ENCODE results near the gene RP2.

The RP2 gene

DNA sequence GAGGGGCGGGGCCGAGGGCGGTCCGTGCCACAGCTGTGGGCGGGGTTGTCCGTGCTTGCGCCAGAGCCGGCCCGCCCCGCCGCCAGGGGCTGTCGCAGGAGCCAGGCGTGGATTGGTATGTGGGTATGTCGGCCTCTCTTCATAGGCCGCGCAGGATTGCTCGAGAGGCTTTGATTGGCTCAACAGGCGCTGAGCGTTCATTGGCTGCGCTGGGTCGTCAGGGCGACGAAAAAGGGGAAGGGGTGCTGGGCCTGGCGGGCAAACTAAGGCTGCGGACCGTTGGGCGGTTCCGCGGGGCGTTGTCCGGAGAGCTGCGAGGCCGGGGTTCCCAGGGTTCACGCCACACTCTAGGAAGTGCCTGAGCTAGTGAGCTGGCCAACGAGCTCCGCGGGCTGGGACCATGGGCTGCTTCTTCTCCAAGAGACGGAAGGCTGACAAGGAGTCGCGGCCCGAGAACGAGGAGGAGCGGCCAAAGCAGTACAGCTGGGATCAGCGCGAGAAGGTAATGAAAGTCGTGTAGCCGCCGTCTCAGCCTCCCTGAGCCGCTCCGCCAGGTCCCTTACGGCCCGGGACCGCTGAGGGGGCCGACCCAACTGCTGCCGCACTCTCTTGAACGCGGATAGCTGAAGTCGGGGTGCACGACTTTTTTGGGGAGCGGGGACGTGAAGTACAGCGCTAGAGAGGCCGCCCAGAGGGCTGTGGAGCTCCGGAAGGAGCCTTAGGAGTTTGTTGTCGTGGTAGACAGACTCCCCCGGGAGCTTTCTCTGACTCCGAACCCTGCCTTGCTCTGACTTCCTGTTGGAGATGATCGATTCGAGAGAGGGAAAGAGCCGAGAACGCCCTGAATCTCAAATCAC lies at the start of gene RP2:
RP2 (plus strand) TSS at position 343 of the 857 bp plus-strand sequence; CDS start at position 401, 58 bp downstream.
- DNase-seq = peak; percentile 39 to 46

DNA sequence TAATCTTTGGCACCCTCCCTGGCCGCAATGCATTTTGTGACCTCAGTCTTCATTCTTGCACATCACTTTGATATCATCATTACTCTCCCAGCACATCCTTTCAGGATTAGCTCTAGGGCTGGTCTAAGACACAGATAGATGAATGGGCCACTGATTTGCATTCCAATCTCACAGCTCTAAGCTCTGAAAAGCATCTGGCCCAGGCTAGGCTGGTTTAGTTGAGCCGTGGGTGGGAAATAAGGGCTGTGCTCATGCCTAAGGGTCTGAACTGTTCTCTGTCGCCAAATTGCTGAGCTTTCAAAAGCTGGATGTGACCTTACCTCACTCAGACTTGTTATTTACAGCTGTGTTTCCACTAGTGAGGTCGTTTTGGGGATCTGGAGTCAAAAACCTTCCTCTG lies 47.9 kb upstream of the RP2 start:
- no peak for DNase-seq

DNA sequence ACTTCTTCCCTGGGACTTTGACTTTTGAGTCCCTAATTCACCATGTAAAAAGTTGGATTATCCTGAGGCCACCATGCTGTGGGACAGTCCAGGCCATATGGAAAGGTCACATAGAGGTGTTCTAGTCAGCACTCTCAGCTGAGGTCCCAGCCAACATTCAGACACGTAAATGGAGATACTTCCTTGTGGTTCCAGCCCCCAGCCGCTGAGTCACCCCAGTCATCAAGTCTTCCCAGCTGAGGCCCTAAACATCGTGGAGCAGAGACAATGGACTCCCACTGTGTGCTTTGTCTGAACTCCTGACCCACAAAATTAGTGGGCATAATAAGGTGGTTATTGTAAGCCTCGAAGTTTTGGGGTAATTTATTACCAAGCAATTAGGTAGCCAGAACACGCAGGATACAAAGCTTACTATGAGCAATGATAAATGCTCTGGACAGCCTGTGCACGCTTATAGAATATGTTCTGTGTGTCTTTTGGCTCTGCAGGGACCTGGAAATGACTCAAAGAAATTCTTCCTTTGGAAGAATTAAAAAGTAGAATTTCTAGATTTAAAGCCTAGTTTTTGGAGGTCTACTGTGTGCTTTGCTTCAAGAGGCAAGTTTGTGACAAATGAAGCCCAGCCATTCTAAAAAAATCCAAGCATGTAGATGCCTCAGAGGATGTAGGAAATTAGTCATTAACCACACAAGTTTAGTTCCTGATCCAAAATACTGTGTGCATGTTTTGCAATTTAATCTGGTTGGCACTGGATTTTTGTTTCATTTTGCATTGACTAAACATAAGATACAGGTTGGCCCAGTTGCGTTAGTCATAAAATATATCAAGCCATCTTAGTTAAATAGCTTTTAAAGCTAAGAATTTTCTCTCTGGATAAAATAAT lies 44.7 kb upstream of the RP2 start:
- no peak for DNase-seq

DNA sequence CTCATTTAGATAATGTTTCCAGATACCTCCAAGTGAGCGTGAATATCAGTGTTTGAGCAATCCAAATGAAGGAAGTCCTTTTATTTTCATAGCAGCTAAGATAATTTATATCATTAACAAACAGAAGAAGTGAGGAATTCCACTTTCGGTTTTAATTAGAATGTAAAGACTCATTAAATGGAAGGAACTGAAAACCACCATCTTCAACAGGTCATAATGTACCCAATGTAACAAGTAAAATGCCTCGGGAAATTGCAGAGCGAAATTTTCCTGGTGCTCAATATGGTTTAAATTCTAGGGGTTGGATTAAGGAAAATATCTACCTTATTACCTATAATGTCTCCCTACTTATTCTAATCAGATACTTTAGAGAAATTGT lies 44.0 kb upstream of the RP2 start:
- DNase-seq = no peak

DNA sequence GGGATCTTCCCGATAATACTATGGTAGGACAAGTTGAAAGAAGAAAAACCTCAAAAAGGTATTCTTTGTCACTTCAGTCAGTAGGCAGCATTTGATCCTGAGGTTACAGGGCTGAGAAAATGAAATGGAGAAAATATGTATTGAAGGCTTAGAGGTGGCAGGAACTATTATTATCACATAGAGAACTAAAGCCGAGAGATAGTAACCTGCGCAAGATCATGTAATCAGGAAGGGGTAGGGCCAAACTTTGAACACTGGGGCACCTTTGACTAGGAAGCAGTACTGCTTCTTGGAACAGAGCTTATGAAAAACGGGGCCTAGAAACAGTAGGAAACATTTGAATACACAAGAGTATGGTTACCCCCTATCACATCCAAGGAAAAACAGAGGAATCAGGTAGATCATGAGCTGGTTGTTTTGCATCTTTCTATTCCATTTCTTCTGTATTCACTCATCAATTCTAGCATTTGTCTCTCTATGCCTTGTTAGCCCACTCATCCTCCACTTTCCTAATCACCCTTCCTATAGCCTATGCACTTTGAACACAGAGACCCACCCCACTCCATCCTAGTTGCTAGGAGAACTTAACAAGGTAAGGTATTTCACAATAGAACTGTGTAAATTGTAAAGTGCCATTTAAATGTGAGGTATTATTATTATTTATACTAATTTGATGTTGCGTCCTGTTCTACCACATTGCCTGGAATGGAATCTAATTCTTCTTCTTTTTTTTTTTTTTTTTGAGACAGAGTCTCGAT lies 43.3 kb upstream of the RP2 start:
- no peak for DNase-seq

DNA sequence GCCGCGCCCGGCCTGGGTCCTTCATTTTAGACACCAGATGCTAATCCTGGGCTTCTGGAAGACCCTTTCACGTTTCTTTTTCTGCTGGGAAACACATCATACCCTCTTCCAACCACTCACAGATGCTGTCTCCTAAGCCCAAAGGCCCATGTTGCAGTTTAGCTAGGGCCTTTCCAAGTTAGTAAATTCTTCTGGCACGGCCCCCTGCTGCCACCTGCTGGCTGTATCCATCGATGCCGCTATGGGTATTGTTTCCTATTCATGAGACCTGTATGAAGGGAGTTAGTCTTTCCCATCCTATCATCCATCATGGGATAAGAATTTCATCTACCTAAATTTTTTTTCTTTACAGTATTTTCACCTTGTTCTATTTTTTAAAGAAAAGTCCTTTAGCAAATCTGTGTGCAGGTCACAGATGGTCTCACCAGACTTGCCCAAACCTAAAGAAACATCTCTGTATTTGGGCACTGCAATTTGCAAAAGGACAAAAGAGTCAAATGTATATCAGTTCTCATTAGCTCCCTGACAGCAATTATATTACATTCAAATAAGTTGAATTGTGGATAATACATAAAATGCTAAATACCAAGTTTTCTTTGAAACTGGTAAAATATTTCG lies 40.2 kb upstream of the RP2 start:
- DNase-seq = peak; percentile 1 to 29

DNA sequence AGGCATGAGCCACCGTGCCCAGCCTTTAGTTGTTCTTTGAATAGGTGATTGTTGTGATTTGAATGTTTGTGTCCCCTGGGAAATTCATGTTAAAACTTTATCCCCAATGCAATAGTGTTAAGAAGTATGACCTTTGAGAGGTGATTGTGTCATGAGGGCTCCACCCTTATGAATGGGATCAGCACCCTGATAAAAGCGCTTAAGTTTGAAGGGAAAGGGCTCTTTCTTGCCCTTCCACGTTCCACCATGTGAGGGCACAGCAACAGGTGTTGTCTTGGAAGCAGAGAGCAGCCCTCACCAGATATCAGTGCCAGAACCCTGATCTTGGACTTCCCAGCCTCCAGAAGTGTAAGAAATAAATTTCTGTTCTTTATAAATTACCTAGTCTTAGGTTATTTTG lies 33.7 kb upstream of the RP2 start:
- DNase-seq = no peak

DNA sequence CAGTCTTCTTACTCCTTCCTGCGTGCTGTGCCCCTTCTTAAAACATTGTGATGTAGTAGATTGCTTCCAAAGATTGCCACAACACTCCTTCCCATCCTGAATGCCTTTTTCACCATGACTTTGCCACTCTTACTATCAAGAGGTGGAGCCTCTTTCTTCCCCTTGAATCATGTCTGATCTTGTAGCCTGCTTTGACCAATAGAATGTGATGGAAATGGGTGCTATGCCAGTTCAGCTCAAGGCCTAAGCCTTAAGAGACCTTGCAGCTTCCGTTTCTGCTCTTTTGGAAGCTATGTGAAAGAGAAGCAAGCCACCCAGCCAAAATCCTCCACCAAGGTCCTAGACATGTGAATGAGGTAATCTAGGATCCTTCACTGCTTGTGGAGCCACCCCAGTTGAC lies 31.6 kb upstream of the RP2 start:
- DNase-seq = no peak

DNA sequence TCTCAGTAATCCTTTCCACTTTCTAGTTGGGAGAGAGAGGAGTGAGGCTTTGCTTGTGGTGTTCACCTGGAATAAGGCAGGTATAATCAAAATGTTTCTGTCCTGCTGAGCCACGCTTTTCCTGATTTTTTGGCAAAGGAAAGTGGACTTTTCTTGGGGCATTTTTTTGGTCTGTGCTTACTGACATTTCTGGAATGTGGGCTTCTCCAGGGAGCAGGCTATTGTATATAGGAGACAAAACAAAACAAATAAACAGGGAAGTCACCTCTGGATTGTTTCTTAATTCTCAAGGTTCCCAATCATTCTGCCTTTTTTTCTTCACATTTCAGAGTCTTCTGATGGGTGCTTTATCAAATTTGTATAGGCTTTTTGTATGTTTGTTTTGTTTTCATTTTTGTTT lies 25.7 kb upstream of the RP2 start:
- no peak for DNase-seq

DNA sequence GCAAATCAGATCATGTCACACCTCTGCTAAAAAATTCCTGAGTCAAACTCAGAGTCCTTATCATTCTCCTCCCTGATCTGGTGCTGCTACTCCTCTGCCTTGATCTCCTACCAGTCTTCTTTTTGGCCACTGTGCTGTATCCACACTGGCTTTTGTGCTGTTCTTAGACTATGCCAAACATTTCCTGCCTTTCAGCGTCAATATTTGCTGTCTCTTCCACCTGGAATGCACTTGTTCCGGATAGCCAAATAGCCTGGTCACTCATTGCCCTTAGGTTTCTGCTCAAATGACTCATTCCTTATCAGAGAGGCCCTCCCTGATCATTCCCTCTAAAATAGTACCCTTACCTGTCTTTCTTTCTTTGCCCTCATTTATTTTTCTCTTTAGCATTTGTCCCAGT lies 24.4 kb upstream of the RP2 start:
- DNase-seq = no peak

DNA sequence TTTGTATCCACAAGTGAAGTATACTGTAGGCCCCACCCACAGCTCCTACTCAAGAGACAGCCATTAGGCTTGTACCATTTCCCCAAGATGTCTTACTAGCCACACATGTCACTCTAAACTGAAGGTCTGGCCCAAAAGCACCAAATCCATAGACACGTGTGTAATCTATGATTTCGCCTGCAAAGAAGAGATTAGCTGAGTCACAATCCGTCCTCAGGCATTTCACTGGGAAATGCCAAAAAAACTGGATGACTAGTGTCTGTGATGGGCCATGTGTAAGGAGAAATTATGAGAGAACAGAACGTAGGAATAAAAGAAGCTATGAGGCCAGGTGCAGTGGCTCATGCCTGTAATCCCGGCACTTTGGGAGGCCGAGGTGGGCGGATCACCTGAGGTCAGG lies 21.9 kb upstream of the RP2 start:
- no peak for DNase-seq

DNA sequence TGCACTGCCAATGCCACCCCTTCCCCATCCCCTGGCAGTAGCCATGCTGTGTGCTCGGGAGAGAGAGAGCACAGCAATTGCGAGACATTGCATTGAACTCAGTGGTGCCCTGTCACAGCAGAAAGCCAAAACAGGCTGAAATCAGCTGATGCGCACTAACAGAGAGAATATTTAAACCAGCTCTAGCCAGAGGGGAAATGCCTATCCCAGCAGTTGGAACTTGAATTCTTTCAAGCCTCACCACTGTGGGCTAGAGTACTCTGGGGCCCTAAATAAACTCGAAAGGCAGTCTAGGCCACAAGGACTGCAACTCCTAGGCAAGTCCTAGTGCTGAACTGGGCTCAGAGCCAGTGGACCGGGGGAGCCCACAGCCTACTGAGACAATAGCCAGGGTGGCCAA lies 17.7 kb upstream of the RP2 start:
- DNase-seq = no peak

DNA sequence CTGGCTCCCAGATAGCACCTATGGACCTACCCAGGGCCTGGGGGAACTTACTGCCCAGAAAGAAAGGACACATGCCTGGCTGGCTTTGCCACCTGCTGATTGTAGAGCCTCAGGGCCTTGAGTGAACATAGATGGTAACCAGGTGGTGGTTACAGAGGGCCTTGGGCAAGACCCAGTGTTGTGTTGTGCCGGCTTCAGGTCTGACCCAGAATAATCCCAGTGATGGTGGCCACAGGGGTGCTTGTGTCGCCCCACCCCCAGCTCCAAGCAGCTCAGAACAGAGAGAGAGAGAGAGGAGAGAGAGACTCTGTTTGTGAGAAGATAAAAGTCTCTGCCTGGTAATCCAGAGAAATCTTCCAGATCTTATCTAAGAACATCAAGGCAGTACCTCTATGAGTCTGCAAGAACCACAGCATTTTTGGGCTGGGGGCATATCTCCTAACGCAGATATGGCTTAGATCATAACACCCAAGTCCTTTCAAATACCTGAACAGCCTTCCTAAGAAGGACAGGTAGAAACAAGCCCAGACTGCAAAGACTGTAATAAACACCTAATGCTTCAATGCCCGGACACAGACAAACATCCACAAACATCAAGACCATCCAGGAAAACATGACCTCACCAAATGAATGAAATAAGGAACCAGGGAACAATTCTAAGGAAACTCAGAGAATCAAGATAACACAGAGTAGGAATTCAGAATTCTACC lies 16.3 kb upstream of the RP2 start:
- DNase-seq = no peak

DNA sequence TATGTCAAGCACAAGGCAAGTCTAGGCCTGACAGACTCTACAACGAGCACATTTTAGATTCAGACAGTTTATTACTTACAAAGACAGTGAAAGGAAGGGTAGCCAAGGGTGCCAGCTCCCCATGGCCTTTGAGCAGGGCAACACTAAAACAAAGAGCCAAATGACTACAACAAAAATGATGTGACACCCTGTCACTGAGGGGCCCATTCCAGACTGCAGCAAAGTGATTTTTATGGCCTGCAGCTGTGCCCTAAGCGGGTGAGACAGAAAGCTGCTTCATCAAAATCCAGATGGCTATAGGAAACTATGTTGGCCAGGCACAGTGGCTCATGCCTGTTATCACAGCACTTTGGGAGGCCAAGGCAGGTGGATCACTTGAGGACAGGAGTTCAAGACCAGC lies 13.4 kb upstream of the RP2 start:
- no peak for DNase-seq

DNA sequence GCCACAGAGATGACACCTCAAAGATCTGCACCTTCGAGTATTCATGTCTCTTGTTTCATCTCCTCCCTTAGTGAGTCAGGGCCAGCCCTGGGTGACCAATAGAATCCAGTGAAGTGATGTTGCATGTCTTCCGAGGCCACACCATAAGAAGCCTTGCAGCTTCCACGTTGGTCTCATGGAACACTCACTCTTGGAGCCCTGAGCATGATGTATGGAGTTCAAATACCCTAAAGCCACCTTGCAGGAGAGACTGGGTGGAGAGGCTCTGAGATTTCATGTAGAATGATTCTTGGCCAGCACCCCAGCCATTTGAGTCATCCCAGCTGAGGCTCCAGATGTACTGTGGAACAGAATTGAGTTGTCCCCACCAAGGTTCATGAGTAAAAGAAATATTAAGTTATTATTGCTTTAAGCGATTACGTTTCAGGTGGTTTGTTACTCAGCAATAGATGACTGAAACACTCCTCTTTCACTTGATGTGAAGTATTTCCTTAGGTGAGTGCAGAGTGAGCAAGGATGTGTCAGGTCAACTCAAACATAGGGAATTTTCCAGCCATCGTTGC lies 5.0 kb upstream of the RP2 start:
- no peak for DNase-seq

DNA sequence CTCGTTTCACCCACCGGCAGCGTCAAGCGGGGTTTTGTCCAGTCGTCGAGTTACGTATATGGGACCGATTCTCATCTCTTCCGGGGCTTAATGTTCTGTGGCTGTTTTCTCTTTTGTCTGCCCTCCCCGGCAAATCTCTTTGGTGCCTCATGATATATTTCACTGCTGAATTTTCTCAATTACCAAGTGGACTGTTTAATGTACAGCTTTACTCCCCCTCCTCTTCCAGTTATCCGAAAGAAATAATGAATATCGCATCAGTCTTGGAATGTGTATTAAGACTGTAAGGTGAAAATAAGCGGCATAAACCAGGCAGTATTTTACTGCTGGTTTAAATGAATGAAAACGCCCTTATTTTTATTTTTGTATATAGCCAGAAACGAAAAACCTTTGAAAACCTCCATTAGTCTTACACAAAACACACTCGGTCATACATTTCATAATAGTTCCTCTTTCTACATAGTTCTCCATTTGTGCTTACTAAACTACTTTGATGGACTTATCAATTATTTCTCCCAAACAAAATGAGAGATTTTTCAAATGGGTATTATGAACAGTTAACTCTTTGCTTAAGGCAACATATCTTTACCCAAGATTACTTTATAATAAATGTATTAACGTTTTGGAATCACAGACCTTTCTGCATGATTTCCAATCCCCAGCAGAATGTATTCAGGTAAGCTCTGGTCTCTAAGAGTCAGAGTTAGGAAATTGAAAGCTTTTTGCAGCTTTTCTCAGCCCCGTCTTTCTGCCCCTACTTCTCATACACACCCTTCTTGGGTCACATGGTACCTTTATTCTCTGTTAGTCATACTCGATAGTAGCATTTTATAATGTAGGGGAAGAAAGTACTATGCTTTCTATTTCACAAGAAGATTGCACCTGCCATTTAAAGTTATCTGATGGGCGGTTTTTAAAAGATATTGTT lies 979 bp downstream of the RP2 start:
- no peak for DNase-seq

DNA sequence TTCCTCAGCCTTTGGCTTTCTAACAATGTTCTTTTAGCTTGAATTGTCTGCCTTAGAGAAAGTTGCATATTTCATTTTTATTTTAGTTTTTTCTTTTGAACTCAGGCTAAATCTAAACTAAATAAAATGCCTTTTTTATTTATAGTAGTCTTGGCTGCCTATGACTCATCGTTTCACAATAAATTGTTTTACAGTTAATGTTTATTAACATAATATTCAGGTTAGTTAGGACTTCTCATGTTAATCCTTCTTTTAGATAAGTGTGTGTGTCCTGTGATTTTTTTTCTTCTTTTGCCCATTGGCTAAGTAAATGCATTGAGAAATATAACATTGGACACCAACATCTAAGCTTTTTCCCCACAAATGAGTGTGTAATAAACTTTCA lies 1.6 kb downstream of the RP2 start:
- no peak for DNase-seq

DNA sequence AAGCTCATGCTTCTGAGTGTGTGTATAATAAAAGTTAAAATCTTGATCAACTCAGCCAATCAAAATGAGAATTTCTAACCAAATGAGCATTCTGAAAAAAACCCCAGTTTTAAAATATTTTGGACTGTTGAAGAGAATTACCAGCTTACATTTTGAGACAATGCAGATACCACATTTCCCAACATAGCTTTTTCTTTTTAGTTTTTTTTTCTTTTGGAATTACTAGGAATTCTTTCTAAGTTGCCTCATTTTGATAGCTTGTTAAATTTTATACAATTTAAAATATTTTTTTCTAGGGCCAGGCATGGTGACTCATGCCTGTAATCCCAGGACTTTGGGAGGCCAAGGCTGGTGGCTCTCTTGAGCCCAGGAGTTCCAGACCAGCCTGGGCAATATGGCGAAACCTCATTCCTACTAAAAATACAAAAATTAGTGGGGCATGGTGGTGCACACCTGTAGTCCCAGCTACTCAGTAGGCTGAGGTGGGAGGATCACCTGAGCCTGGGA lies 2.2 kb downstream of the RP2 start:
- no peak for DNase-seq

DNA sequence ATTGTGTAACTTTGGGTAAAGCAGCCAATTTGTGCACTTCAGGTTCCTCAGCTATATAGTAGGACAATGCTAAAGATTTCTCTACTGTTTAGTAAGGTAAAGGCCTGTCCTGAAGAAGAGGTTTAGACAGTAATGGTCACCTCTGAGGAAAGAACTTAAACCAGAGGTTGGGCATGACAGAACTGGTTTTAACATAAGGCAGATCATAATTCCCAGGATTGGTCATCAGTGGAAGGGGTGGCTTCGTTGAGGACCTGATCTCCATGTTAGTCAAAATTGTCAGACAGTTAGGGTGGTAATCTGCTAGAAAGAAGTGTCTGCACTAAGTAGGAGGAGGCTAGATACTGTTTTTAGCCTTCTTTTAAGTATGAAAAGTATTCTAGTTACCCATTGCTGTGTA lies 4.1 kb downstream of the RP2 start:
- DNase-seq = no peak

DNA sequence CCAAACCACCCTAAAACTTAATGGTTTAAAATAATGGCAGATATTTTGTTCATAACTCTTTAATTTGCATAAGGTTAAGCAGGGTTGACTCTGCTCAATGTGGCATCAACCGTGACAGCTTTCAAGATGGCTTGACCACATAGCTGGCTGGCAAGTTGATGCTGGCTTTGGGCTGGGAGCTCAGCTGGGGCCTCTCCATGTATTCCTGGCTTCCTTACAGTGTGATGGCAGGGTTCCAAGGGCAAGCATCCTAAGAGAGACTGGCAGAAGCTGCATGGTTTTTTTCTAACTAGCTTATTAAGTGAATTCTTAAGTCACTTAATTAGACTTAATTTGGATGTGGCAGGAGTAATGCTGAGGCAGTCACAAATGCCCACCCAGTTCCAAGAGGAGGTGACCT lies 4.5 kb downstream of the RP2 start:
- no peak for DNase-seq

DNA sequence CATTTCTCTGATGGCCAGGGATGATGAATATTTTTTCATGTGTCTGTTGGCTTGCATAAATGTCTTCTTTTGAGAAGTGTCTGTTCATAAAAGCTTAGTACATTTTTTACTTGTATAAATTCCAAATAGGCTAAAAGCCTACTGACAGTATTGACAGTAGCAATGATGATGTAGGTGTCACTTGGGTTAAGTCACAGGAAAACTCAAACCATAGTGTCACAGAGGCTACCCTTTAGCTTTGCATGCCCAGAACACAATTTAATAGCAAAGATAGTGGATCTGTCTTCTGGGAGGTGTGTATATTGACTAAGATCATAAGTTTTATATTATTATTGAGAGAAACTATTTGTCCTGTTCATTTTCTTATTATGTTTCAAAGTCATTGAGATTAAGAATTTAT lies 8.1 kb downstream of the RP2 start:
- no peak for DNase-seq
